Fibroblast of skin of scalp (primary cell): ENCODE measurements around the gene DHCR24.

Experiments used
- DNase-seq: peaks from one replicate; pipeline ENCODE4 v3.0.0-alpha.2; 2013

DHCR24 gene

DNA sequence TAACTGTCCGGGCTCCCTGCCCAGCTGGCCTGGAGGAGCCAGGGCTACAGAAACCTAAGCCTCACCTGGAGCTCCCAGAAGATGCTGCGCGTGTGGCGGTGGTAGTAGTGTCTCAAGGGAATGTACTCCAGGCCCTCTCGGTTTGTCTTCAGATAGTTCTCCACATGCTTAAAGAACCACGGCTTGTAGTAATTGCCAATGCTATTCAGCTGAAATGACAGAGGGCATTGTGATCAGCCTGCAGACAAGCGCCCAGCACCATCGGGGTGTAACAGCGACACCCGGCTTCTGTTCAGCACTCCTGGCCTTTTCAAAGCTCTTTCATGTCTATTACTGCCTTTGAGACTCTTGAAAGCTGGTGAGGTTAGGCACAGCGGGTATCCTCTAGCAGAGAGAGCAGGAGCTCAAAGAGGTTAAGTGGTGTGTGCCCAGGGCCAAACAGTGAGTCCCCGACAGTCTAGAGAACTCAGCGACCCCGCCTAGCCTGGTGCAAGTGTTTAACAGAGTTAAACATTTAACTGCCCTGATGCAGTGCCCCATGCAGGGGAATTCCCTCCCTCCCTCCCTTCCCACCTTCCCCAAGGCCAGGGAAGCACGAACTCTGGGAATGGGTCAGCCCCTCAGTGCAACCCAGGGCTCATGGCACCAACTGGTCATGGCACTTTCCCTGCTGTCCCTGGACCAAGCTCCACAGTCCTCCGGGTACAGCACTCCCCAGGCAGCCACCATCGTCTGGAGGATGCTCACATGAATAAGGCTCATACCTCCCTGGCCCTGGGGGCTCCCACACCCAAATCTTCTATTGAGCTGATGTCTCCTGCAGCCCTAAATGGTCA, 21.5 kb downstream of the DHCR24 start:
- DNase-seq = no peak

- DNase-seq = no peak
Measured at GRCh38 chr1:54864460-54865208, 22.4 kb downstream of the DHCR24 start.

DNA sequence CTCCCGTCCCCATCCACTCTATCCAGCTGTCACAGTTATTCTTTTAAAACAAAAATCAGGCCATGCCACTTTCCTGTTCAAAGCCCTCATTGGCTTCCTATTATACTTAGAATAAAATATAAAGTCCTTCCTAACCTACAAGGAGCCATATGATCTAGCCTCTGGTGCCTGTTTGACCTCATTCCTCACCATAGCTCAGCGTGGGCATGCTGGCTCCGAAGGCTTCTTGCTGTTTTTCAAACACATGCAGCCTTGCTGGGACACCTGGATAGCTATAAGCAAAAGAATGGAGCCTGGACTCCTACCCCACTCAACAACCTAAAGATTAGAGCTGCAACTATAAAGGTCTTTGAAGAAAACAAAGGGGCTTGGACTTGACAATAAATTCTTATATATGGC, 23.7 kb downstream of the DHCR24 start:
- DNase-seq = no peak

- no peak for DNase-seq
Measured at GRCh38 chr1:54861070-54861761, 25.8 kb downstream of the DHCR24 start.

DNA sequence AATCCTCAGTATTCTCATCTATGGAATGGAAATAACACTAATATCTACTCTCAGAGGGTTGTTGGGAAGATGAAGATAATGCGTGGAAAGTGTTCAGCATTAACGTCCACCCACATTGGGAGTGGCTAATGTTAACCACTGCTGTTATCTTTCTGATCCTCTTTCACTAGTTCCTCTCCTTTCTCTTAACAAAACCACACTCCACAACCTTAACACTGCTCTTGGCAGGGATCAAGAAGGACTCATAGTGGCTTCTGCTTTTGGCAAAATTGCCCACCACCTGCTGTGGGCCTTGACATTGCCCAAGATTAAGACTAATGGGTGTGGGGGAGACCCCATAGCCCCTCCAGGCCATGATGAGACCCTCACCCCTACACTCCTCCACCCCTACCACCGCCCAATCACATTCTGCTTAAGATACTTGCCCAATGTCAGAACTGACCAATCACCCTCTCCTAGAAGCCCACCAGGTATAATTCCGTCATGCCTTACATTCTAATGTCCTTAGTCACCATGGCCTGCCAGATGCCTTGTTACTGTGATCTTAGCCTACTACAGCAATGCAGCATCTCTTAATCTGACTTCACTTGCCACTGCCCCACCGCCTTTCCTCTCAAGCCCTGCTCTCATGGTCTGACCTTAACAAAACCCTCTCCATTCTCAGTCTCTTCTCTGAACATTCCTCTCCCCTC, 27.1 kb downstream of the DHCR24 start:
- DNase-seq = no peak

DNA sequence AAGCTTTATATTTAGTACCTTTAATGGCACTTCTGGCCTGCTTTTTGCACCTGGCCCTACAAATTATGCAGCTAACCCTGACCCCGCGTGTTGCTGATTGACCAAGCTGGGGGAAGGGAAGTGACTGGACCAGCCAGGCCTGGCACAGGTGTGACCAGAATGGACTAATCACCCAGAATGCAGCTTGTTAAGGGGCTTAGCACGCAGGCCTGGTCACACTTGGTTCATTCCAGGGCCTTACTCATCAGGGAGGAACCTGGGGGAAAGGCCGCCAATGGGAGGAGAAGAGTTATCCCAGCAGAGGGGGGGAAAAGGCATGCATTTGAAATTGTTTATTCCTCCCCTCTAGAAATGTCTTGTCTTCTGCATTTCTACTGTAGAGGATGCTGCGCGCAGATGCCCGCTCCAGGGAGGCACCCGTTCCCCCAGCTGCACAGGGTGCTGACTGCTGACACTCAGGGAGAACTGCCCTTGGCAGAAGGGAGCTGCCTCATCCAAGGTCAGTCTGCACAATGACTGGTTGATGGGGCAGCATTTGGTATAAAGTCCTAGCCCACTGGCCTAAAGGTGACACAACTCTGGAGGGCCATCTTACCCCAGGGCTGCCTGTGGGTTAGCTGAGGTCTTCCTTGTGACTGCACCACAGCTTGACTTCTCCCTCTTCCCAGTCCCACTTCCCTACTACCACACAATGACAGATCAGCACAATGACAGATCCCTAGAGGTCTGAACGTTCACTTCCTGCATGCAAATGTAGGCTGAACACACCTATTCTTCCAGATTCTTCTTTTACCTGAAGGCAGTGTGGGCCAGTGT, 29.0 kb downstream of the DHCR24 start:
- DNase-seq = peak; percentile 21

GRCh38 chr1:54857141-54857540, 29.9 kb downstream of the DHCR24 start:
- DNase-seq = no peak

- DNase-seq = peak; percentile 71
Measured at GRCh38 chr1:54854381-54855020, 32.5 kb downstream of the DHCR24 start.

DNA sequence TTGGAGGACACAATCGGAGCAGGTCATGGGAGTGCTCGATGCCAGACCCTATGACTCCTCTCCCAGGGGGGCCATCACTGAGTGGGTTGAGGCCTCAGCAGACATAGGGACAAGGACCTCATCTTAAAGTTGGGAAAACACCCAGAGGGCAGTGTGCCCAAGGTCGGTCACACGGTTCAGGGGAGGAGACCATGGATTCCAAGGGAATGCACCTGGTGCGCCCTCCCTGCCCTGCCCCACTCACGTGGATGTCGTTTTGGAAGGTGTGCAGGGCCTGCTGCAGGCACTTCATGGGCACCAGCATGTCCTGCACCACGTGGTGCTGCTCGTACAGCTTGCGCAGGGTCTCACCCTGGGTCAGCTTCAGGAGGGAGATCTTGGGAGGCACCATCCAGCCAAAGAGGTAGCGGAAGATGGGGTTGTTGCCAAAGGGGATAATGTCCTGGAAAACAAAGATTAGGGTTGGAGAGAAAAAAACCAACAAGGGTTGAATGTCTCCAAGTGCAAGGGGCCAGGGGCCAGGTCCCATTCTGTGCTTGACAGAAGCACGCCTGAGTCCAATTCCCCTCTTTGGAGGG, 33.1 kb downstream of the DHCR24 start:
- no peak for DNase-seq

- no peak for DNase-seq
Measured at GRCh38 chr1:54853096-54853792, 33.8 kb downstream of the DHCR24 start.

GRCh38 chr1:54851936-54852524, 35.0 kb downstream of the DHCR24 start:
- DNase-seq = peak; percentile 32

GRCh38 chr1:54851406-54851805, 35.6 kb downstream of the DHCR24 start:
- no peak for DNase-seq

GRCh38 chr1:54850737-54851136, 36.3 kb downstream of the DHCR24 start:
- peak; percentile 87 for DNase-seq

DNA sequence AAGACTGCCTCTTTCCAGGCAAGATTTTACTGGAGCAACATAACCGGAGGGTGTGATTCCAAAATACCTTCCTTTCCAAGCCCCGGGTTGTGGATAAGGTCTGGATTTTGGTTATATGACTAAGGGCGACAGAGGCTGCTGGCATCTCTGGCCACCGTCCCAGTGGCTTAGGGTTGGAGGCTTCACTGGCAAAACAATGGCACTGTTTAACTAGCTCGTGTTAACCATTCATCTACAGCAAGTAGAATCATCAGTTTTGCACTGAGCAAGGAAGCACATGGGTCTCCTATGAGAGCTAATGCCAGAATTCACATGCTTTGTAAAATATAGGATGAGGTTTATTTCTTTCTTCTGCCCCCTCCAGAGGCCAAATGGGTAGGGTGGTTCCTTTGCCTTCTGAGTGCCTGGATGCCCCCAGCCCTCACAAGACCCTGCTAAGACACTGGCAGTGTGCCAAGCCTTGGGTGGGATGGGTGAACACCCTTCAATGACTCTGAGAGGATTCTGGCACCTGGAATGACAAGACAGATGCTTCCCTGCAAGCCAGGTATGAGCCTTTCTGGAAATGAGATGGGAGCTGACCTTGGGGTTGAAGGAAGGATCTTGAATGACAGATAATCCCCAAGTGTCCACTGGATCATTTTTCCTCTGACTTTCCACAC, 36.8 kb downstream of the DHCR24 start:
- peak; percentile 19 for DNase-seq

- no peak for DNase-seq
Measured at GRCh38 chr1:54849219-54850068, 37.6 kb downstream of the DHCR24 start.

DNA sequence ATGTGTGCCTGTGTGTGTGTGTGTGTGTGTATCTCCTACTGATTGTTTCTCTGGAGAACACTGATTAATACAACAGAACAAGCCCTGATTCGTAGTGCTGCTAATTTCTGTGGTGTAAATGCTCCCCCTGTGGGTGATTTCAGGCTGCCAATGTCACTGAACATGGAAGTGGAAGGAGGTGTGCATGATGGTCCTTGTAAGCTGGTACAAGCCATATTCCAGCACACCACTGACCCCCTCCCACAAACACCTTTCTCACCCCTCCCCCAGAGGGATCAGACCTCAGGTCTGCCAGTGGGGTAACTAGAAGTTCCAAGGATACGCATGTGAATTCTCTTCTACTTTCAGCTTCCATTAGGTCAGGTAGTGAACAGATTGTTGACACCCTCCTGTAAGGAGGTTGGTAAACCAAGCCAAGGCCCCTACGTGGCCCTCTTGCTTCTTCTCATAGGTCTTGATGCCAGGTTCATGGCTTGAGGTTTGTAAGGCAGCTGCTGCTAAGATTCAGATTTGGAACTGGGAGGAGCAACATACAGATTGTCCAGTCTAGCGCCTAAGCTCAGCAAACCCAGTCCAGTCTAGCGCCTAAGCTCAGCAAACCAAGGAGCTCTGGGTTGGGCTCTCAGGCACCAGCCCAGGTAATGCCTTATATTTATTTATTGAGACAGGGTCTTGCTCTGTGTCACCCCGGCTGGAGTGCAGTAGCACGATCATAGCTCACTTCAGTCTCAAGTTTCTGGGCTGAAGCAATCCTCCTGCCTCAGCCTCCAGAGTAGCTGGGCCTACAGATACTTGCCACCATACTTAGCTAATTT, 38.7 kb downstream of the DHCR24 start:
- no peak for DNase-seq

DNA sequence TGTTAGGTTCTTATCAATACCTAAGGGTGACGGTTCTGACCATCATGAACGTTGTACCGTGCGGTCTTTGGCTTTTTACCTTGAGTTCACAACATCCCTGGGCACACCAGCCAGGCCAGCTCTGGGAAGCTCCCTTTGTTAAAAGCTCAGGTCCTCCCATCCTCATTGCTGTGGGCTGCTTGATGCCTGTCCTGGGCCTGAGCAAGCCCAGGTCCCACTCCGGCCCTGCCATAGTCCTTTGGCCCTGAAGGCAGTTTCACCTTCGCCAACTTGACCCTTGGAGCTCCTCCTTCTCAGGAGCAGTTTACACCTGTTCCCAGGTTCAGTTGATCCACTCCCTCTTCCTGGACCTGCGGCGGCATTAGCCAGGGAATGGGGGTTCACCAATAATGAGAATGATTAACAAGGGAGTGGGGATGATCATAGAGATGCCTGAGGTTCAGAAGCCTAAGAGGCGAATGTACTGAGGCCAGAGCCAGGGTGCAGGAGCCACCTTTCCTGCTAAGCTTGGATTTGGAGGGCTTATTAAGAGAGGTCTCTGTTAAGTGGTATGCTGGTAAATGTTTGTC, 40.2 kb downstream of the DHCR24 start:
- DNase-seq = no peak
